ENCODE measurements around the gene MECP2. TPM values are rescaled to one million over a fixed set of nuclear protein-coding genes. Genes with fewer than 3 reads are reported as not detected.
"Not testable (repeated sequence)": the region's sequence is repeated elsewhere in the genome, so short reads cannot be mapped to it uniquely, and the experiment has no call there.

MECP2 gene
- polyA plus RNA-seq, 1 donor (not counting 4 experiments of a cell fraction or from before 2014, with no cell fraction given): 9.9 TPM

DNA sequence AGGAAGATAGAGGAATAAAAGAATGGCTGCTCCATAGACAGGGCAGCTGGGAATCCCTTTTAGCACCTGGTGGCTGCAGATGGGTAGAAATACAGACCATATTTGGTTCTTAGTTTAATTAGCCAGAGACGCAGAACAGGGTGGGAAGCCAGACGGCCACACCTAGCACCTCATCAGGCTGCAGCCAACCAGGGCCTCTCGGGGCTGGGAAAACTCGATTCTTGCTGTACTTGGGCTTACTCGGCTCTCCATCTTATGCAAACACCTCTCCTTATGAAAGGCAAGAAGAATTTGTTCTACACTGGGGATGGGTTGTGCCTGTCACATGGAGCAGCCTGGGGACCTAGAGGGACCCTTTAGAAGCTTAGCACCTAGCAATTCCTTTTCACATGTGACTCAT lies 97.5 kb downstream of the MECP2 start:
- Histone ChIP-seq H2AFZ (ENCODE audit: control insufficient read depth, low read length) (no peak overlapping the region), H3K9ac (ENCODE audit: control insufficient read depth, extremely low read depth, insufficient read depth, low read length) (no peak overlapping the region), H4K20me1 (ENCODE audit: control insufficient read depth, extremely low read depth, insufficient read depth, low read length) (no peaks in the 10 kb centered on the region), H3K9me3 (ENCODE audit: control insufficient read depth, low read depth, low read length) (no peaks in the 10 kb centered on the region), H3K79me2 (ENCODE audit: control insufficient read depth, insufficient read depth, low read length) (no peaks in the 10 kb centered on the region), H3K4me3 (ENCODE audit: control insufficient read depth in 2 of 3, extremely low read depth in 1 of 3, insufficient read depth in 2 of 3, low read depth in 1 of 3, low read length in 3 of 3) (no peak overlapping the region), H3K27me3 (ENCODE audit: control insufficient read depth, extremely low read depth, insufficient read depth, low read length) (no peaks in the 10 kb centered on the region), H3K36me3 (ENCODE audit: control insufficient read depth in 2 of 2, extremely low read depth in 1 of 2, insufficient read depth in 2 of 2, low read length in 2 of 2) (no peaks in the 10 kb centered on the region), H3K27ac (ENCODE audit: control insufficient read depth, insufficient read depth, low read length) (no peak overlapping the region), H3K4me1 (ENCODE audit: control insufficient read depth, extremely low read depth, insufficient read depth, low read length) (peaks cover 5% of the 10 kb centered on the region), H3K4me2 (ENCODE audit: control insufficient read depth, extremely low read depth, insufficient read depth, low read depth, low read length) (peak overlapping the region; percentile 50), H3K9me1 (ENCODE audit: control insufficient read depth, extremely low read depth, insufficient read depth, low read length) (no peaks in the 10 kb centered on the region)
- dilution Hi-C loops (cut with MboI; ENCODE audit: extremely low pct_ligation_motif_present, low sequenced_read_pairs): no loop called here
- DNase-seq (ENCODE audit: low read depth, low spot score) (no peak), FAIRE-seq (no peak)
- TF ChIP-seq EZH2 (IDR thresholded peaks at IDR 0.05; ENCODE audit: low read length): no peak
- TF ChIP-seq, protein P1, sequence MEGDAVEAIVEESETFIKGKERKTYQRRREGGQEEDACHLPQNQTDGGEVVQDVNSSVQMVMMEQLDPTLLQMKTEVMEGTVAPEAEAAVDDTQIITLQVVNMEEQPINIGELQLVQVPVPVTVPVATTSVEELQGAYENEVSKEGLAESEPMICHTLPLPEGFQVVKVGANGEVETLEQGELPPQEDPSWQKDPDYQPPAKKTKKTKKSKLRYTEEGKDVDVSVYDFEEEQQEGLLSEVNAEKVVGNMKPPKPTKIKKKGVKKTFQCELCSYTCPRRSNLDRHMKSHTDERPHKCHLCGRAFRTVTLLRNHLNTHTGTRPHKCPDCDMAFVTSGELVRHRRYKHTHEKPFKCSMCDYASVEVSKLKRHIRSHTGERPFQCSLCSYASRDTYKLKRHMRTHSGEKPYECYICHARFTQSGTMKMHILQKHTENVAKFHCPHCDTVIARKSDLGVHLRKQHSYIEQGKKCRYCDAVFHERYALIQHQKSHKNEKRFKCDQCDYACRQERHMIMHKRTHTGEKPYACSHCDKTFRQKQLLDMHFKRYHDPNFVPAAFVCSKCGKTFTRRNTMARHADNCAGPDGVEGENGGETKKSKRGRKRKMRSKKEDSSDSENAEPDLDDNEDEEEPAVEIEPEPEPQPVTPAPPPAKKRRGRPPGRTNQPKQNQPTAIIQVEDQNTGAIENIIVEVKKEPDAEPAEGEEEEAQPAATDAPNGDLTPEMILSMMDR (optimal IDR thresholded peaks at IDR 0.05 in 1 of 3, IDR thresholded peaks at IDR 0.05 in 1 of 3, conservative IDR thresholded peaks at IDR 0.05 in 1 of 3; ENCODE audit: extremely low read depth in 1 of 3, insufficient read depth in 2 of 3, low read length in 3 of 3): no peak

DNA sequence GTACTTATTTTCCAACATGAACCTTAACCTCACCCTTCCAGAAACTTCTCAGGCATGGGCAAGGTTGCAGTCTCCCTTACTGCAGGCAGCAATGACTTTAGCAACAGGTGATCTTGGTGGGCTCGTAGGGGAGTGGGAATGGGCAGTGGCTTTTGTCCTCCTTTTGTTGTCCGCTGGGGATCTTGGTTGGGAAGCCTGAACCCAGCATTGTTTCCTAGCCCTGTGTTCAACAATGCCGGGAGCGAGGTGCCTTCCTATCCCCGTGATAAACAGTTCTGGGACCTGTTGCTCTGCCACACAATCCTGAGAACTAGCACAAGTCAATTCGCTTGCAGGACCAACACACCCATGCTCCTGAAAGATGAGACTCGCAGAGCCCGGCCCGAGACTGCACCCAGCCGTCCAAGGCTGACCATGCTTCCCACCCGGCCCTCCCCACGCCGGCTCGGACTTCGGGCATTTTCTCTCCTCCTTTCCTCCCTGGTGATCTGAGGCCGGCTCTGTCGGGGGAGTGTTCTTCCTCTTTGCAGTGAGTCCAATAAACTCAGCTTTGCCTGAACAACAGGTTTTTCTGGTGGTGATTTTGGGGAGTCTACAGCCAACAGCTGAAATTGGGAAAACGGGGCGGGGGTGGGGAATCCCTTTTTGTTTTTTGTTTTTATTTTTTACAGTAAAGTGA lies 98.0 kb downstream of the MECP2 start:
- Histone ChIP-seq H3K9me3 (ENCODE audit: control insufficient read depth, low read depth, low read length) (no peaks in the 10 kb centered on the region), H3K9me1 (ENCODE audit: control insufficient read depth, extremely low read depth, insufficient read depth, low read length) (no peaks in the 10 kb centered on the region), H4K20me1 (ENCODE audit: control insufficient read depth, extremely low read depth, insufficient read depth, low read length) (no peaks in the 10 kb centered on the region), H3K4me3 (ENCODE audit: control insufficient read depth in 2 of 3, extremely low read depth in 1 of 3, insufficient read depth in 2 of 3, low read depth in 1 of 3, low read length in 3 of 3) (no peak overlapping the region), H3K79me2 (ENCODE audit: control insufficient read depth, insufficient read depth, low read length) (no peaks in the 10 kb centered on the region), H2AFZ (ENCODE audit: control insufficient read depth, low read length) (no peak overlapping the region), H3K27ac (ENCODE audit: control insufficient read depth, insufficient read depth, low read length) (no peak overlapping the region), H3K4me1 (ENCODE audit: control insufficient read depth, extremely low read depth, insufficient read depth, low read length) (peaks cover 5% of the 10 kb centered on the region), H3K9ac (ENCODE audit: control insufficient read depth, extremely low read depth, insufficient read depth, low read length) (no peak overlapping the region), H3K27me3 (ENCODE audit: control insufficient read depth, extremely low read depth, insufficient read depth, low read length) (no peaks in the 10 kb centered on the region), H3K4me2 (ENCODE audit: control insufficient read depth, extremely low read depth, insufficient read depth, low read depth, low read length) (peak overlapping the region; percentile 50), H3K36me3 (ENCODE audit: control insufficient read depth in 2 of 2, extremely low read depth in 1 of 2, insufficient read depth in 2 of 2, low read length in 2 of 2) (no peaks in the 10 kb centered on the region)
- no peak for DNase-seq (ENCODE audit: low read depth, low spot score)
- FAIRE-seq: peak; percentile 26
- dilution Hi-C loops (cut with MboI; ENCODE audit: extremely low pct_ligation_motif_present, low sequenced_read_pairs): no loop called here
- no peak for TF ChIP-seq EZH2 (IDR thresholded peaks at IDR 0.05; ENCODE audit: low read length)

DNA sequence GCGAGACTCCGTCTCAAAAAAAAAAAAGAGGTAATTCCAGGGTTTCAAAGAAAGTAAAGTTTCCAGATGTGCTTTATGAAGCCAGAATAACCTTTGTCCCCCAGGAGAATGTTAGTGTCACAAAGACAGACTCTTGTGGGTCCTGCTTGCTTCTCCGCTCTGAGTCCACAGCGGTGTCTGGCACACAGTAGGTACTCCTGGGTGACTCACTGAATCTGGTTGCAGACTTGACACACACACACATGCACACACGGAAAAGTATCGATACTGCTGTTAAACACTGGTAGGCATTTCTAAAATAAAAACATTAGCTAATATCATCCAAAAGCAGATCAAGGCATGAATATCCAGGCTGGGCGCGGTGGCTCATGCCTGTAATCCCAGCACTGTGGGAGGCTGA lies 102.0 kb downstream of the MECP2 start:
- Histone ChIP-seq H3K4me3 (ENCODE audit: control insufficient read depth in 2 of 3, extremely low read depth in 1 of 3, insufficient read depth in 2 of 3, low read depth in 1 of 3, low read length in 3 of 3) (no peak overlapping the region), H3K9me1 (ENCODE audit: control insufficient read depth, extremely low read depth, insufficient read depth, low read length) (no peaks in the 10 kb centered on the region), H2AFZ (ENCODE audit: control insufficient read depth, low read length) (no peak overlapping the region), H3K4me2 (ENCODE audit: control insufficient read depth, extremely low read depth, insufficient read depth, low read depth, low read length) (no peak overlapping the region), H3K27ac (ENCODE audit: control insufficient read depth, insufficient read depth, low read length) (no peak overlapping the region), H3K79me2 (ENCODE audit: control insufficient read depth, insufficient read depth, low read length) (no peaks in the 10 kb centered on the region), H3K27me3 (ENCODE audit: control insufficient read depth, extremely low read depth, insufficient read depth, low read length) (no peaks in the 10 kb centered on the region), H3K9ac (ENCODE audit: control insufficient read depth, extremely low read depth, insufficient read depth, low read length) (no peak overlapping the region), H3K9me3 (ENCODE audit: control insufficient read depth, low read depth, low read length) (no peaks in the 10 kb centered on the region), H3K4me1 (ENCODE audit: control insufficient read depth, extremely low read depth, insufficient read depth, low read length) (peaks cover 5% of the 10 kb centered on the region), H4K20me1 (ENCODE audit: control insufficient read depth, extremely low read depth, insufficient read depth, low read length) (no peaks in the 10 kb centered on the region), H3K36me3 (ENCODE audit: control insufficient read depth in 2 of 2, extremely low read depth in 1 of 2, insufficient read depth in 2 of 2, low read length in 2 of 2) (no peaks in the 10 kb centered on the region)
- dilution Hi-C loops (cut with MboI; ENCODE audit: extremely low pct_ligation_motif_present, low sequenced_read_pairs): no loop called here
- DNase-seq (ENCODE audit: low read depth, low spot score) (no peak), FAIRE-seq (no peak)
- TF ChIP-seq, protein P1 (optimal IDR thresholded peaks at IDR 0.05 in 1 of 3, IDR thresholded peaks at IDR 0.05 in 1 of 3, conservative IDR thresholded peaks at IDR 0.05 in 1 of 3; ENCODE audit: extremely low read depth in 1 of 3, insufficient read depth in 2 of 3, low read length in 3 of 3): no peak
- no peak for TF ChIP-seq EZH2 (IDR thresholded peaks at IDR 0.05; ENCODE audit: low read length)

DNA sequence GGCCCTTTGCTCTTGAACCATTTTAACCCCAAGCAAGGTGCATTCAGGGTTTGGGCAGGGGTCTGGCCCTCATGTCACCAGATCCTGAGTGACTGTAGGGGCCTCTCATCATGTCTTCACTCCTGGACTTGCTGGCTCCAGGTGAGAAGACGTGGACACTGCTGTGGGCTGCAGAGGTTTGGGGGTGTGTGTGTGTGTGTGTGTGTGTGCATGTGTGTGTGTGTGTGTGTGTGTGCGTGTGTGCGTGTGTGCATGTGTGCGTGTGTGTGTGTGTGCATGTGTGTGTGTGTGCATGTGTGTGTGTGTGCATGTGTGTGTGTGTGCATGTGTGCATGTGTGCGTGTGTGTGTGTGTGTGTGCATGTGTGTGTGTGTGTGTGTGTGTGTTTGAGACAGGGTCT lies 103.1 kb downstream of the MECP2 start:
- DNase-seq (ENCODE audit: low read depth, low spot score); H3K79me2 ChIP-seq (ENCODE audit: control insufficient read depth, insufficient read depth, low read length); H3K9me3 ChIP-seq (ENCODE audit: control insufficient read depth, low read depth, low read length); H4K20me1 ChIP-seq (ENCODE audit: control insufficient read depth, extremely low read depth, insufficient read depth, low read length); dilution Hi-C loops (cut with MboI; ENCODE audit: extremely low pct_ligation_motif_present, low sequenced_read_pairs); H3K9me1 ChIP-seq (ENCODE audit: control insufficient read depth, extremely low read depth, insufficient read depth, low read length); H3K36me3 ChIP-seq (ENCODE audit: control insufficient read depth in 2 of 2, extremely low read depth in 1 of 2, insufficient read depth in 2 of 2, low read length in 2 of 2); H3K4me1 ChIP-seq (ENCODE audit: control insufficient read depth, extremely low read depth, insufficient read depth, low read length); H3K4me3 ChIP-seq (ENCODE audit: control insufficient read depth in 2 of 3, extremely low read depth in 1 of 3, insufficient read depth in 2 of 3, low read depth in 1 of 3, low read length in 3 of 3); FAIRE-seq; H2AFZ ChIP-seq (ENCODE audit: control insufficient read depth, low read length); H3K4me2 ChIP-seq (ENCODE audit: control insufficient read depth, extremely low read depth, insufficient read depth, low read depth, low read length); H3K27ac ChIP-seq (ENCODE audit: control insufficient read depth, insufficient read depth, low read length); H3K27me3 ChIP-seq (ENCODE audit: control insufficient read depth, extremely low read depth, insufficient read depth, low read length); H3K9ac ChIP-seq (ENCODE audit: control insufficient read depth, extremely low read depth, insufficient read depth, low read length): not testable (repeated sequence)

Measured in keratinocyte (primary cell).